HG03108 (cell line): ENCODE measurements around the gene RGS1.
"Not testable (repeated sequence)": the region's sequence is repeated elsewhere in the genome, so short reads cannot be mapped to it uniquely, and the experiment has no call there.

Experiments used
- ATAC-seq: cut with Tn5 transposase; IDR thresholded peaks from one replicate; pipeline ENCODE4 v1.9.1; 2021; ENCODE audit warnings: moderate library complexity; ENCODE audit not compliant: unreplicated experiment

The RGS1 gene, protein sequence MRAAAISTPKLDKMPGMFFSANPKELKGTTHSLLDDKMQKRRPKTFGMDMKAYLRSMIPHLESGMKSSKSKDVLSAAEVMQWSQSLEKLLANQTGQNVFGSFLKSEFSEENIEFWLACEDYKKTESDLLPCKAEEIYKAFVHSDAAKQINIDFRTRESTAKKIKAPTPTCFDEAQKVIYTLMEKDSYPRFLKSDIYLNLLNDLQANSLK

DNA sequence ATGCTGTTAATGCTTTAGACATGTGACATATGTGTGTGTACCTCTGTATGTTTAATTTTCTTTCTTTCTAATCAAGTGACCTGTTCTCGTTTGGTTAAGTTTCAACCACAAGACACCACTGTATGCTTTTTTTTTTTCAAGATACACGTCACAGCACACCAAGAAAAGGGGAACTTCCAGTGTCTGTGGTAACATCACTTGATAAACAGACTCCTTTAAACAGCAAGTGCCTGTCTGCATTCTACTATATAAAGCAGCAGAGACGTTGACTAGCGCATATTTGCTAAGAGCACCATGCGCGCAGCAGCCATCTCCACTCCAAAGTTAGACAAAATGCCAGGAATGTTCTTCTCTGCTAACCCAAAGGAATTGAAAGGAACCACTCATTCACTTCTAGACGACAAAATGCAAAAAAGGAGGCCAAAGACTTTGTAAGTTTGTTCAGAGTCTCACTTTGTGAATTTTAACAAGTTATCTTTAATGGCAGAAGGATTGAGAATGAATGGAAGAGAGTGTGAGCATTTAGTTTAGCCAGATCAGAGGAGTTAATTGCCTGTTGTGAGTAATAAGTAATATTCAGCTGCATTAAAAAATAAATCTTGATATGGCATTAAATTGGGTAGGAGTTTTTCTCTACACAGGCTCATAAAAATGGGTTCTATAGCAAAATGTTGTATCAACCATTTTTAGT is at the start of gene RGS1:
Gene RGS1, plus strand, starts transcription at position 275 of the 691 bp plus-strand sequence. Its CDS starts 20 bp downstream, at position 295.
- peak; percentile 83 for ATAC-seq

DNA sequence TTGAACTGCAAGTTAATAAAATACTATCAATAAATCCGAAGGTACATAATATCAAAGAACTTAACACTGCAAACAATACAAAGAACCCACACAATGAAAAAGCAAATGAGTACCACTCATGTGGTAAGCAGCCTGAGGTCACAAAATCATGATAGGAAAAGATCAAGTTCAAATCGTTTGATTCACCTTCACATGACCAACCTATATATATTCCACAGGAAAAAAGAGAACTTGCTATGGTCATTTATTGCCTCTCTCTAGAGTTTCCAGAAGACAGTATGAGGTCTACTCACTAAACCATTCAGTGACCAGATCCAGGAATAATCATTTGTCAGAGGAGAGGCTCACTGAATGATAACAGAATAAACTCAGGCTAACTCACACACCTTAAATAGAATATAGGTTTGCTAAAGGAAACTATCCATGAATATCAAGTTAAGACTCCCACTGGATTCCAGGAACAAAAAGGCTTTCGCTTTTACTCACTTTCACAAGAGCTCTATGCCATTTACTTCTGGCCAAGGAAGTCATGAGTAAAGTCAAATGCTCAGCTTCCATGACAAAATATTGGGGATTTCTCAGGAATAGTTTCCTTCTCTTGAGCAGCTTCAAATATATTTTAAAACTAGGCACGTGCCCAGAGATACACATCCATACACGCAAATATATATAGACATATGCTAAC is 48.3 kb upstream of the RGS1 start:
- ATAC-seq: no peak

- no peak for ATAC-seq
Measured at GRCh38 chr1:192527950-192528349, 47.6 kb upstream of the RGS1 start.

GRCh38 chr1:192529031-192529755 is 46.4 kb upstream of the RGS1 start:
- no peak for ATAC-seq

DNA sequence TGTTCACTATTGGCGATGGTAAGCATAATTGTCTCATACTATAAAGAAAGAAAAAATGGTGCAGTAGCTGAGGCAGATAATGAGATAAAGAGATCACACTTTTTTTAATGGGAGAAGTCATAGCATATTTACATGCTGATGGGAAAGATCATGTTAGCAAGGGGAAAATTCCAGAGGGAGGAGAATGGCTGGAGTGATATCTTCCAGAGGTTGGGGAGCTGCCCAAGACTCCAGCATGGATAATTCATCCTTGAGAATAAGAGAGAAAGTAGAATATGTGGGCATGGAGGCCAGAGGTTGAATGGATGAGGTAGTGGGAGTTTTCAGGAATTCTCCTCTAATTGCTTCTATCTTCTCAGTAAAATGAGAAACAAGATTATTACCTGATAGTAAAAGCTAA is 45.8 kb upstream of the RGS1 start:
- no peak for ATAC-seq

- peak; percentile 97 for ATAC-seq
Measured at GRCh38 chr1:192530254-192530653, 45.3 kb upstream of the RGS1 start.

- not testable (repeated sequence) for ATAC-seq
Measured at GRCh38 chr1:192531037-192531703, 44.4 kb upstream of the RGS1 start.

DNA sequence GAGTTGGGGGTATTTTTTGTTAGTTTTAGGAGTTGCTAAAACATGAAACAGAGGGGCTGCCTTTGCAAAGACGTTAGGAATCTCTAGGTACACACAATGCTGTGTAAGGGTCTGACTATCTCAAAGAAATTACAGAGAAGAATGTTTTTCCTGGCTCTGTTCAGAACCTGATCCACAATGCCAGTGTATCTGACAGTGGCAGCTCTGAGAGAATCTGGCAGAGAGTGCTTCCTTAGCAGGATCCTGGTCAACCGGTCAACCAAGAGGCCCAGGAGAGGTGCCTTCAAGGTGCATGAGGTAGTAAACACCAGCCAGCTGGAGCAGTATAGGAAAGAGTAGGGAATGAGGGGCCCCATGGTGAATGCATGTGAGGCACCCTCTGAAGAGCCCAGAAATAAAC is 40.9 kb upstream of the RGS1 start:
- ATAC-seq: no peak

DNA sequence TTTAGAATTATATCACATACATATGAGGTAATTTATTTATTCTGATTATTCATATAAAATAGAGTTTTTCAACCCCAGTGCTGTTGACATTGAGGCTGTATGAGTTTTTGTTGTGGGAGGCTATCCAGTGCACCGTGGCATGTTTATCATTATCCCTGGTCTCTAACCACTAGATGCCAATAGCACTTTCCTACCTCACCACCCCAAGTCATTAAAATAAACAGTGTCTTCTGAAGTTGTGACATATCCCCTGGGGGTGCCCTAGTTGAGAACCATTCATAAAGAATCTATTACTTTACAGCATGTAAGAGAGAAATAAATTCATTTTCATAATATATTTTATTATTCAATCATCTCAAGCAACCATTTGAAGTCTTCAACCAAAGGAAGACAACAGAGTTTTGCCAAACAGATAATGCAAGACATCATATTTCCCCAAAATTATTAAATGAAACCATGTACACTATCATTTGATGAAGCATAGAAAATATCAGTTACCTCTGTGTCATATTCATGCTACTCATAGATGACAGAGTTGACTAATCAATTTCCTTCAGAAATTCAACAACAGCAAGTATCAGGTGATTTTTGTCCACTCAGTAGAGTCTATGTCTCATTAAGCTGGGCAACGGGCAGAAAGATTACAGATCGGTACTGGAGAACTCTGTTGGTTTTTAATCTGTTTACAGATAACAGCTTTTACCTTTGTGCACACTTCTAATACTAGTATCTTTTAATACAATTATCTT is 39.5 kb upstream of the RGS1 start:
- ATAC-seq: no peak

DNA sequence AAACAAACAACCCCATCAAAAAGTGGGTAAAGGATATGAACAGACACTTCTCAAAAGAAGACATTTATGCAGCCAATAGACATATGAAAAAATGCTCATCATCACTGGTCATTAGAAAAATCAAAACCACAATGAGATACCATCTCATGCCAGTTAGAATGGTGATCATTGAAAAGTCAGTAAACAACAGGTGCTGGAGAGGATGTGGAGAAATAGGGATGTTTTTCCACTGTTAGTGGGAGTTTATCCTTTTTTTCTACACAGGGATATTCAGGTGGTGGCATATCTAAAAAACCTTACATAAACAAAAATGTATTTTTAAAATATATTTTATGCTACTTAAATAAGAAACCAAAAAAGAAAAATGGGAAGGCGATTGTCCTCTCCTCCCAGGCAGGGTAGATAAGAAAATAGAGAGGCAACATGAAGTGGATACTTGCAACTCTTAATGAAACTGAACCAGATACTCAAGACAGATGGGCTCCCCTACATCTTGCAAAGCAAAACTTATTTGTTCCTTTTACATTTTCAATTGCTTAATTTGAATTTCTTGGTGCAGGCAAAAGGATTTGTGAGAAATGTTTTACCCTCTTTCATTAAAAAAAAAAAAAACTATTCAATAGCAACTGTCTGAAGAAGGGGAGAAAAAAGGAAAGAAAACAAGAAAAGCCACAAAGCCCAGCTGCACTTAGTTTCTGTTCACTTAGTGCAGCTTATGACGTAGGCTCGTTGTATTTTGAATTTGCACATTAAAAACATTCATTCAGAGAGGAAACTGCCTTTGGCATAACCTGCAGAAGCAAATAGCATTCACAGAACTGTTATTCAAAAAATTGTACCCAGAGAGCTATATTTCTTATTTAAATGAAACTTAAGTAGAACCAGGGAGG is 36.9 kb upstream of the RGS1 start:
- peak; percentile 78 for ATAC-seq

- ATAC-seq: no peak
Measured at GRCh38 chr1:192539297-192540092, 36.1 kb upstream of the RGS1 start.

DNA sequence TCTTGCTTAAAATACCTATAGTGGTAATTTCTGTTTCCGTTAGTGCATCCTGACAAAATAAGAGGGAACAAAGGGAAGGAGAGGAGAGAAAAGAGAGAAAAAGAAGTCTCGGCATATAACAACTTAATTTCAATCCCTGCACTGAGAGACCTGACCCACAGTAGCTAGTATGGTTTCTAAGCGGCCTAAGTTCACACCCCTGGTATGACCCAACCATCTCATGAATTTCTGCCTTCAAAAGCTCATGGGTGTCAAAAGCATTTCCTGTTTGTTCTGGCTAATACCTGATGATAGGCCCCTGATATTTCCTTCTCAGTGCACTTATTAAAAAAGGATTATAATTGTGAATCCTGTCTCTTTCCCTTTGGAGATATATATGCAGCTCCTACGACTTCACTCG is 32.1 kb upstream of the RGS1 start:
- ATAC-seq: no peak

GRCh38 chr1:192545896-192546521 is 29.6 kb upstream of the RGS1 start:
- peak; percentile 28 for ATAC-seq

- ATAC-seq: no peak
Measured at GRCh38 chr1:192546596-192547190, 28.9 kb upstream of the RGS1 start.

- no peak for ATAC-seq
Measured at GRCh38 chr1:192547501-192547900, 28.1 kb upstream of the RGS1 start.

- no peak for ATAC-seq
Measured at GRCh38 chr1:192549937-192550336, 25.6 kb upstream of the RGS1 start.

DNA sequence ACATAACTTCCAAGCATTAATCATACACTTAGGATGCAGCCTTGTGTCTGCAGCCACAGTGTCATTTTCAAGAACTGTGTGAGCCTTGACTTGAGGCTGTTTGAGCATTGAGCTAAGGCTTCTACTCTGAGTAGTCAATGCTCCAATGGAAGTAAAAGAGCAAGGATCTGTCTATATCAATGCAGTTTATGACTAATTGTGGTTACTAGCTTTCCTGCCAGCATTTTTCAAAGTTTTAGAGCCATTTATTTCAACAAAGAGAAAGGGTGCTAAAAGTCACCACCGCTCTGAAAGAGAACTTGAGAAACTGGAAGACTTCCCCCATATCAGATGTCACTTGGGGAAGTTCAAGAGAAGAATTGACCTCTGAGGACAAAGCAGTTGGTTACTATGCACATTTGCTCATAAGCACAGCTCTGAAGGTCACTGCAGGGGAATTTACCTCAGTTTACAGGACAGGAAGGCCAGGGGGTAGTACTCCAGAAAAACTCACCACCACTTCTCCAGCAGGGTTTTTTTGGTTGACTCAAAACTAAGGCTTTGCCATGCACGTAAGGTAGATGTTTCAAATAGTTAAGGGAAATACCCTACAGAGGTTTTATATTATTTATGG is 24.5 kb upstream of the RGS1 start:
- peak; percentile 65 for ATAC-seq
